ENCODE results near the gene TSR3. TPM values are rescaled to one million over a fixed set of nuclear protein-coding genes. Genes with fewer than 3 reads are reported as not detected.

The TSR3 gene
- total RNA-seq, 4 donors from 2014 or later, result 42.4 to 78.5 (median 61.9) TPM

DNA sequence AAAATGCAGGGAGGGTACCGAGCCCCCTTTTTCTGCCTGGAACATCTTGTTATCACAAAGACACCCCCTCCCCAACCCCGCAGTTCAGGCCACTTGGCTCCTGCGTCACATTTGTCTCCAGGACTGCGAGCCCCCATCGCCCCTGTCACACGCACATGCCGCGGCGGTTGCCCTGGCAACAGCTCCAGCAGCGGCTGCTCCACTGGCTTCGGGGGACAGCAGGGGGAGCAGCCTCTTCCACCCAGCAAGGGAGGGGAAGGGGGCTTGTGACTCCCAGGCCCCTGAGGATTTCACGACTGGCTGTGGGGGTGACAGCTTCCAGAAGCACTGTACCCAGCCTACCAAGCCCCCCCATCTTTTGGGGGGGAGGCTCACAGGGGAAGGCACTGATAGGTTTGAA, 15.7 kb downstream of the TSR3 start:
- DNase-seq (ENCODE audit: low spot score) (no peak), ATAC-seq (ENCODE audit: low FRiP score) (no peak)
- TF ChIP-seq, protein P1, sequence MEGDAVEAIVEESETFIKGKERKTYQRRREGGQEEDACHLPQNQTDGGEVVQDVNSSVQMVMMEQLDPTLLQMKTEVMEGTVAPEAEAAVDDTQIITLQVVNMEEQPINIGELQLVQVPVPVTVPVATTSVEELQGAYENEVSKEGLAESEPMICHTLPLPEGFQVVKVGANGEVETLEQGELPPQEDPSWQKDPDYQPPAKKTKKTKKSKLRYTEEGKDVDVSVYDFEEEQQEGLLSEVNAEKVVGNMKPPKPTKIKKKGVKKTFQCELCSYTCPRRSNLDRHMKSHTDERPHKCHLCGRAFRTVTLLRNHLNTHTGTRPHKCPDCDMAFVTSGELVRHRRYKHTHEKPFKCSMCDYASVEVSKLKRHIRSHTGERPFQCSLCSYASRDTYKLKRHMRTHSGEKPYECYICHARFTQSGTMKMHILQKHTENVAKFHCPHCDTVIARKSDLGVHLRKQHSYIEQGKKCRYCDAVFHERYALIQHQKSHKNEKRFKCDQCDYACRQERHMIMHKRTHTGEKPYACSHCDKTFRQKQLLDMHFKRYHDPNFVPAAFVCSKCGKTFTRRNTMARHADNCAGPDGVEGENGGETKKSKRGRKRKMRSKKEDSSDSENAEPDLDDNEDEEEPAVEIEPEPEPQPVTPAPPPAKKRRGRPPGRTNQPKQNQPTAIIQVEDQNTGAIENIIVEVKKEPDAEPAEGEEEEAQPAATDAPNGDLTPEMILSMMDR (IDR thresholded peaks at IDR 0.05), result no peak

DNA sequence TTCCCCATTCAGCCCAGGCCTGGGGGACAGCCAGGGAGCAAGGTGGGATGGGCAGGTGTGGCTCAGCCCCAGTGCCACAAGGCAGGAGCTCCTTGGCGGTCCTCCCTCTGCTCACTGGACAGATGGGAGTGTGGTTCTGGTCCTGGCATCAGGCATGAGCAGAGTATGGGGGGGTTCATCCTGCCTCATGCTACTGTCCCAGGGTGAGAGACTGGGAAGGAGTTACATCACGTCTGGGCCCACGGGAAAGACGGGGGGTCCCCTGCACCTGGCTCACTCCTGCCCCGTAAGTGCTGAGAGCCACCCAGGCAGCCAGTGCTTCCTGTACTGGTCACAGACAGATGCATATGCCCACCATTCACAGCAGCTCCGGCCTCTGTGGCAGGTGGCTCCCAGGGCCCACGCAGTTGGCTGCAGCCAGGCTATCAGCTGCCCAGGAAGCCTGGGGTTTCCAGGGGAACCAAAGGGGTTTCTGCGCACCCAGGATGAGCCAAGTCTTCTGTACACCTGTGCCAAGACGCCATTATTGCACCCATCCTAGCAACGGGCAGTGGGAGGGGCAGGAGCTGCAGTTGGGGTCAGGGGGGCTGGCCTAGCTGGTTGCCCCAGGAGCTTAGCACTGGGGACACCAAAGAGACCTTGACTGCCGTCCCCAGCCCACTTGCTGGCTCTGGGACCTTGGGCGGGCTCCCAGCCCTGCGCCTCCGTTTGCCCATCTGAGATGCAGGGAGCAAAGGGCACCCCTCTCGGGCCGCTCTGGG, 16.3 kb downstream of the TSR3 start:
- ATAC-seq (ENCODE audit: low FRiP score) (no peak), DNase-seq (ENCODE audit: low spot score) (no peak)
- TF ChIP-seq, protein P1 (IDR thresholded peaks at IDR 0.05), result no peak

DNA sequence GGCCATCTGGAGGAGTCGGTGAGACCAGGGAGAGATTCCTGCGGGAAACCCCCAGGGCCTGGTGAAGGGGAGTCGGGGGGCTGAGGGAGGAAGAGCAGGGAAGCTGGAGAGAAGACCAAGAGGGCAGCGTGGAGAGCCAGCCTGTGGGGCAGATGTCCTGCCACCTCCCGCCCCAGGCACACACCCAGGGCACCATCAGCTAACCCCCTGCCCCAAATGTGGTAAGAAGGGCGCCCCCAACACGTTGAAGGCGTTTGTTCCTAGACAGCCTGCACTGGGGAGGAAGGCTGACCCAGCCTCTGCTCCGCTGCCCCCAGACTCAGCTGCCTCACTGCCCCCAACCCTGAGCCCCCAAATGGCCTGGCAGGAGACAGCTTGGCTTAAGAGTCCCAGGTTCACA, 16.9 kb downstream of the TSR3 start:
- ATAC-seq (ENCODE audit: low FRiP score) (no peak), DNase-seq (ENCODE audit: low spot score) (no peak)
- TF ChIP-seq, protein P1 (IDR thresholded peaks at IDR 0.05), result no peak

DNA sequence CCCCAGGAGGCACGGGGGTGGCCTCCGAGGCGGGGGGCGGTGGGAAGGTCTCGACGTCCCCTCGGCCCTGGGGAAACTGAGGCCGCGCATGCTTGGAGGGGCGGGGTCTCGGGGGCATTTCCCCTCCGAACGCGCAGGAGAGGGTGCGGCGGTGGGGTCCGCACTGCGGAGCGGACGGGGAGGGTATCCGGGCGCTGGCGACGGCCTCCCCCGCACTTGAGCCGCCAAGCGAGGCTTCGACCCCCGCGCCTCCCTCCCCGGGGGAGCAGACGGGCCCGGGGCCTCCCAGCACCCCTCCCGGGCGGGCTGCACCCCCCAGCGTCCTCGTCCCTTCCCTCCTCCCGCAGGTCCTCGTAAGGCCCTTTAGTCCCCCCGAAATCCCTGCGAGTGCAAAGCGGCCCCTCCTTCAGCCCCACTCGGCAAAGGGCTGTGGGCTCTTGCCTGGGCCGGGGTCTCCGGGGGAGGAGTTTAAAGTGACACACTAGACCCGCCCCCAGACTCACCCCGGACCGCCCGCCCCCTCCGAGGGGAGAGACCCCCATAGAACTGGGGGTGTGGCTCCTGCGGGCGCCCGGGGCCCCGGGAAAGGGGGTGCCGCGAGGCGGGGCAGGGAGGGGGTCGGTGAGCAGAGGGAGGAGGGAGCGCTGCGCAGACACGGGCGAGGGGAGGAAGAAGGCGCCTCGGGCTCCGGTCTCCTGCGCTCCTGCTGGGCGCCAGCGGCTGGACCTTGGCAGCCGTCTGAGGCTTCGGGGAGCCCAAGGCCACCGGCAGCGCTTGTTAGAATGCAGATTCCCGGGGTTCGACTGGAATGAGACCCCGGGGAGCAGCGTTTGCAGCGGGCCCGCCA, 17.6 kb downstream of the TSR3 start:
- DNase-seq (ENCODE audit: low spot score) (no peak), ATAC-seq (ENCODE audit: low FRiP score) (no peak)
- TF ChIP-seq, protein P1 (IDR thresholded peaks at IDR 0.05), result no peak

DNA sequence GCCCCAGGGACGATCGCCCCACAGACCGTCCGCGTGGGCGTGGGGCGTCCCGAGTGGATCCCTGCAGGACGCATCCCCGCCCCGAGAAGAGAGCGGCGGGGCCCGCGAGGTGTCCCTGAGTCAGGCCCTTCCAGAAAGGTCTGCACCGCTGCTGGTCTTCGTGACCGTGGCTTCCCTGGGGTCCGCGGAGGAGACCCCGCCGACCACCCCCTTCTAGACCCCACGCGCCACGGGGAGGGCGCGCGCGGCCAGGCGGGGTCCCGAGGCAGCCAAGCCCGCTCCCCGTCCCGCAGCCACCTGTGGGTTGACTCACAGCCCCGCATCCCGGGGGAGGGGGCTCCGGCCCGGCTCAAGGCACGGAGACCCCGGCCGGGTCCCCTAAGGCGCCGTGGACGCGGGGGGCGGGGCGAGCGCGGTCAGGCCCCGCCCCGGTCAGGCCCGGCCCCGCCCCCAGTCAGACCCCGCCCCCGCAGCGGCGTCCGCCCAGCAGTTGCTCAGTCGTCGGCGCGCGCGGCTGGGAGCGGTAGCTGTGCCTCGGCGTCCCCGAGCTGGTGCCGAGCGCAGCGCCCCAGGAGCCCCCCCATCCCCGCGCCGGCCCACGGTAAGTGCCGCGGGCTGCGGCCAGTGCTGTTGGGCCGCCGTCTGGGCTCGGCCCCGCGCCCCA, 18.4 kb downstream of the TSR3 start, which contains the start of gene BAIAP3:
Gene BAIAP3, plus strand, starts transcription at position 497 of the 664 bp plus-strand sequence. CDS start 4,905 bp downstream, outside the sequence.
- ATAC-seq (ENCODE audit: low FRiP score), result no peak
- no peak for DNase-seq (ENCODE audit: low spot score)
- TF ChIP-seq, protein P1 (IDR thresholded peaks at IDR 0.05), result no peak

DNA sequence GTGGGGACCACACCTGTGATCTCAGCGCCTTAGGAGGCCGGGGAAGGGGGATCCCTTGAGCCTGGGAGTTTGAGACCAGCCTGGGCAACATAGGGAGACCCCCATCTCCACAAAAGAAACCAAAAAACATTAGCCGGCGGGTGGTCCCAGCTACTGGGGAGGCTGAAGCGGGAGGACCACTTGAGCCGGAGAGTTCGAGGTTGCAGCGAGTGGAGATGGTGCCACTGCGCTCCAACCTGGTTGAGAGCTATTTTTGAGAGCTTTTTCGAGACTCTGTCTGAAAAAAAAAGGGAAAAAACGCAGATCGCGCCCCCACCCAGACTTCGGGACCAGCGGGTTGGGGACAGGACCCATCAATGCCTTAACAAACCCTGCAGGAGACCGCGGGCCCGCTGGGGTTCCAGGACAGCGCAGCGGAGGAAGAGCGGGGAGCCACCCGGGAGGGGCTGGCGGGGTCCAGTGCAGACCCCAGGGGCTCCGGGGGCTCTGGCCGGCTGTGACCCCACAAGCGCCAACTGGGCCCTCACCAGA, 19.0 kb downstream of the TSR3 start:
- TF ChIP-seq, protein P1 (IDR thresholded peaks at IDR 0.05), result no peak
- DNase-seq (ENCODE audit: low spot score) (no peak), ATAC-seq (ENCODE audit: low FRiP score) (no peak)

Data from omental fat pad (tissue), 4 donors.